SK-N-SH treated with all-trans-retinoic acid at 6 μM for 48 hours (cell line): Measurements from ENCODE around the gene IQSEC3.

Source experiments
- ATAC-seq: fragments of 200-7000 bp; cut with Tn5 transposase; 3 replicates; pipeline ENCODE4 v1.9.1; 2020; ENCODE audit warnings: mild to moderate bottlenecking, moderate library complexity
- BACH2 ChIP-seq: fragments of 250-450 bp; sonication (Bioruptor Pico); IDR thresholded peaks from 2 replicates; pipeline ENCODE4 v1.9.0; 2021; ENCODE audit warnings: mild to moderate bottlenecking, borderline replicate concordance
- CSDC2 ChIP-seq: fragments of 250-450 bp; sonication (Bioruptor Pico); IDR thresholded peaks from 2 replicates; pipeline ENCODE4 v1.5.0; 2020; ENCODE audit warnings: mild to moderate bottlenecking, moderate library complexity
- ESRRG ChIP-seq: fragments of 250-450 bp; sonication (Bioruptor Pico); IDR thresholded peaks from 2 replicates; pipeline ENCODE4 v1.6.1; 2021; ENCODE audit warnings: mild to moderate bottlenecking
- GLIS3 ChIP-seq: fragments of 250-450 bp; sonication (Bioruptor Pico); IDR thresholded peaks from 2 replicates; pipeline ENCODE4 v1.5.0; 2020; ENCODE audit warnings: mild to moderate bottlenecking, moderate library complexity
- ISL1 ChIP-seq: fragments of 250-450 bp; sonication (Bioruptor Pico); IDR thresholded peaks from 2 replicates; pipeline ENCODE4 v2.1.2; 2022; ENCODE audit warnings: mild to moderate bottlenecking, moderate library complexity
- OSR1 ChIP-seq: fragments of 250-450 bp; sonication (Bioruptor Pico); IDR thresholded peaks from 2 replicates; pipeline ENCODE4 v1.8.0; 2022; ENCODE audit warnings: moderate library complexity, mild to moderate bottlenecking, inconsistent platforms
- RARB ChIP-seq: fragments of 250-450 bp; sonication (Bioruptor Pico); IDR thresholded peaks from 2 replicates; pipeline ENCODE4 v1.8.0; 2021; ENCODE audit warnings: mild to moderate bottlenecking, moderate library complexity
- SNAI2 ChIP-seq: fragments of 250-450 bp; sonication (Bioruptor Pico); IDR thresholded peaks from 2 replicates; pipeline ENCODE4 v1.5.0; 2020; ENCODE audit warnings: mild to moderate bottlenecking, moderate library complexity
- TCF4 ChIP-seq: fragments of 250-450 bp; sonication (Bioruptor Pico); IDR thresholded peaks from 2 replicates; pipeline ENCODE4 v1.8.0; 2021; ENCODE audit warnings: mild to moderate bottlenecking, moderate library complexity, borderline replicate concordance
- TOX ChIP-seq: fragments of 250-450 bp; sonication (Bioruptor Pico); IDR thresholded peaks from 2 replicates; pipeline ENCODE4 v1.8.0; 2021; ENCODE audit warnings: mild to moderate bottlenecking, moderate library complexity, borderline replicate concordance
- TSHZ2 ChIP-seq: fragments of 250-450 bp; sonication (Bioruptor Pico); IDR thresholded peaks from 2 replicates; pipeline ENCODE4 v1.5.0; 2020; ENCODE audit warnings: mild to moderate bottlenecking, moderate library complexity
- ZC3H10 ChIP-seq: fragments of 250-450 bp; sonication (Bioruptor Pico); IDR thresholded peaks from 2 replicates; pipeline ENCODE4 v1.5.1; 2021; ENCODE audit warnings: mild to moderate bottlenecking, moderate library complexity
- ZFP3 ChIP-seq: fragments of 250-450 bp; sonication (Bioruptor Pico); IDR thresholded peaks from 2 replicates; pipeline ENCODE4 v1.5.0; 2020; ENCODE audit warnings: mild to moderate bottlenecking, moderate library complexity
- ZFP30 ChIP-seq: fragments of 450-650 bp; formaldehyde crosslinking; IDR thresholded peaks from 2 replicates; pipeline ENCODE4 v1.5.0; 2022; ENCODE audit warnings: mild to moderate bottlenecking, moderate library complexity
- ZNF565 ChIP-seq: fragments of 450-650 bp; formaldehyde crosslinking; conservative IDR thresholded peaks from 2 replicates; pipeline ENCODE4 v1.5.0; 2020; ENCODE audit warnings: low read depth, mild to moderate bottlenecking, moderate library complexity
- ZNF70 ChIP-seq: fragments of 450-650 bp; formaldehyde crosslinking; IDR thresholded peaks from 2 replicates; pipeline ENCODE4 v1.5.0; 2020; ENCODE audit warnings: mild to moderate bottlenecking, moderate library complexity
- ZNF8 ChIP-seq: fragments of 450-650 bp; formaldehyde crosslinking; IDR thresholded peaks from 2 replicates; pipeline ENCODE4 v1.5.0; 2020; ENCODE audit warnings: mild to moderate bottlenecking, moderate library complexity
- TF ChIP-seq, protein P1 (sequence below): fragments of 250-450 bp; sonication (Bioruptor Pico); IDR thresholded peaks from 2 replicates; pipeline ENCODE4 v1.5.1; 2021; ENCODE audit warnings: mild to moderate bottlenecking, moderate library complexity
- TF ChIP-seq, protein P2 (sequence below): fragments of 250-450 bp; sonication (Bioruptor Pico); IDR thresholded peaks from 2 replicates; pipeline ENCODE4 v1.8.0; 2021; ENCODE audit warnings: low read depth, mild to moderate bottlenecking, moderate library complexity, borderline replicate concordance
- TF ChIP-seq, protein P3 (sequence below): fragments of 250-450 bp; sonication (Bioruptor Pico); IDR thresholded peaks from 2 replicates; pipeline ENCODE4 v1.8.0; 2020; ENCODE audit warnings: mild to moderate bottlenecking, moderate library complexity, borderline replicate concordance

Gene IQSEC3

GRCh38 chr12:120951-121350, 54.4 kb downstream of the IQSEC3 start:
- TF ChIP-seq ZFP3 (CRISPR knock-in tag) (no peak), ZNF70 (CRISPR knock-in tag) (no peak), CSDC2 (CRISPR knock-in tag) (no peak), ZFP30 (CRISPR knock-in tag) (no peak), ZNF8 (CRISPR knock-in tag) (no peak), ZNF565 (CRISPR knock-in tag) (no peak), RARB (CRISPR knock-in tag) (no peak), TCF4 (CRISPR knock-in tag) (no peak), TSHZ2 (CRISPR knock-in tag) (no peak), OSR1 (CRISPR knock-in tag) (no peak), ISL1 (no peak), BACH2 (CRISPR knock-in tag) (no peak), ESRRG (CRISPR knock-in tag) (no peak), ZC3H10 (CRISPR knock-in tag) (no peak), SNAI2 (CRISPR knock-in tag) (no peak), TOX (CRISPR knock-in tag) (no peak), GLIS3 (no peak)
- TF ChIP-seq, protein P1, sequence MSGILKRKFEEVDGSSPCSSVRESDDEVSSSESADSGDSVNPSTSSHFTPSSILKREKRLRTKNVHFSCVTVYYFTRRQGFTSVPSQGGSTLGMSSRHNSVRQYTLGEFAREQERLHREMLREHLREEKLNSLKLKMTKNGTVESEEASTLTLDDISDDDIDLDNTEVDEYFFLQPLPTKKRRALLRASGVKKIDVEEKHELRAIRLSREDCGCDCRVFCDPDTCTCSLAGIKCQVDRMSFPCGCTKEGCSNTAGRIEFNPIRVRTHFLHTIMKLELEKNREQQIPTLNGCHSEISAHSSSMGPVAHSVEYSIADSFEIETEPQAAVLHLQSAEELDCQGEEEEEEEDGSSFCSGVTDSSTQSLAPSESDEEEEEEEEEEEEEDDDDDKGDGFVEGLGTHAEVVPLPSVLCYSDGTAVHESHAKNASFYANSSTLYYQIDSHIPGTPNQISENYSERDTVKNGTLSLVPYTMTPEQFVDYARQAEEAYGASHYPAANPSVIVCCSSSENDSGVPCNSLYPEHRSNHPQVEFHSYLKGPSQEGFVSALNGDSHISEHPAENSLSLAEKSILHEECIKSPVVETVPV (CRISPR knock-in tag): no peak
- TF ChIP-seq, protein P2, sequence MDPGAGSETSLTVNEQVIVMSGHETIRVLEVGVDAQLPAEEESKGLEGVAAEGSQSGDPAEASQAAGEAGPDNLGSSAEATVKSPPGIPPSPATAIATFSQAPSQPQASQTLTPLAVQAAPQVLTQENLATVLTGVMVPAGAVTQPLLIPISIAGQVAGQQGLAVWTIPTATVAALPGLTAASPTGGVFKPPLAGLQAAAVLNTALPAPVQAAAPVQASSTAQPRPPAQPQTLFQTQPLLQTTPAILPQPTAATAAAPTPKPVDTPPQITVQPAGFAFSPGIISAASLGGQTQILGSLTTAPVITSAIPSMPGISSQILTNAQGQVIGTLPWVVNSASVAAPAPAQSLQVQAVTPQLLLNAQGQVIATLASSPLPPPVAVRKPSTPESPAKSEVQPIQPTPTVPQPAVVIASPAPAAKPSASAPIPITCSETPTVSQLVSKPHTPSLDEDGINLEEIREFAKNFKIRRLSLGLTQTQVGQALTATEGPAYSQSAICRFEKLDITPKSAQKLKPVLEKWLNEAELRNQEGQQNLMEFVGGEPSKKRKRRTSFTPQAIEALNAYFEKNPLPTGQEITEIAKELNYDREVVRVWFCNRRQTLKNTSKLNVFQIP (CRISPR knock-in tag): no peak
- TF ChIP-seq, protein P3, sequence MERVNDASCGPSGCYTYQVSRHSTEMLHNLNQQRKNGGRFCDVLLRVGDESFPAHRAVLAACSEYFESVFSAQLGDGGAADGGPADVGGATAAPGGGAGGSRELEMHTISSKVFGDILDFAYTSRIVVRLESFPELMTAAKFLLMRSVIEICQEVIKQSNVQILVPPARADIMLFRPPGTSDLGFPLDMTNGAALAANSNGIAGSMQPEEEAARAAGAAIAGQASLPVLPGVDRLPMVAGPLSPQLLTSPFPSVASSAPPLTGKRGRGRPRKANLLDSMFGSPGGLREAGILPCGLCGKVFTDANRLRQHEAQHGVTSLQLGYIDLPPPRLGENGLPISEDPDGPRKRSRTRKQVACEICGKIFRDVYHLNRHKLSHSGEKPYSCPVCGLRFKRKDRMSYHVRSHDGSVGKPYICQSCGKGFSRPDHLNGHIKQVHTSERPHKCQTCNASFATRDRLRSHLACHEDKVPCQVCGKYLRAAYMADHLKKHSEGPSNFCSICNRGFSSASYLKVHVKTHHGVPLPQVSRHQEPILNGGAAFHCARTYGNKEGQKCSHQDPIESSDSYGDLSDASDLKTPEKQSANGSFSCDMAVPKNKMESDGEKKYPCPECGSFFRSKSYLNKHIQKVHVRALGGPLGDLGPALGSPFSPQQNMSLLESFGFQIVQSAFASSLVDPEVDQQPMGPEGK (CRISPR knock-in tag): no peak
- no peak for ATAC-seq

- no peak for ATAC-seq
- TF ChIP-seq CSDC2 (CRISPR knock-in tag) (no peak), TSHZ2 (CRISPR knock-in tag) (no peak), OSR1 (CRISPR knock-in tag) (no peak), ZC3H10 (CRISPR knock-in tag) (no peak), SNAI2 (CRISPR knock-in tag) (no peak), ESRRG (CRISPR knock-in tag) (no peak), ISL1 (no peak), ZNF565 (CRISPR knock-in tag) (no peak)
- TF ChIP-seq, protein P2 (CRISPR knock-in tag): no peak
- TF ChIP-seq, protein P3 (CRISPR knock-in tag): no peak
Observed at GRCh38 chr12:121647-122046, 55.1 kb downstream of the IQSEC3 start.
